ENCODE results near the gene RNF113B. TPM values are rescaled to one million over a fixed set of nuclear protein-coding genes. Genes with fewer than 3 reads are reported as not detected.
A peak's percentile ranks its signal among the peaks of the same experiment; 100 is the strongest.

The RNF113B gene
- total and polyA plus RNA-seq, 2 of the 13 experiments (the other 11 are each of a cell fraction or from before 2014, with no cell fraction given) = not detected

- TF ChIP-seq, protein P1, sequence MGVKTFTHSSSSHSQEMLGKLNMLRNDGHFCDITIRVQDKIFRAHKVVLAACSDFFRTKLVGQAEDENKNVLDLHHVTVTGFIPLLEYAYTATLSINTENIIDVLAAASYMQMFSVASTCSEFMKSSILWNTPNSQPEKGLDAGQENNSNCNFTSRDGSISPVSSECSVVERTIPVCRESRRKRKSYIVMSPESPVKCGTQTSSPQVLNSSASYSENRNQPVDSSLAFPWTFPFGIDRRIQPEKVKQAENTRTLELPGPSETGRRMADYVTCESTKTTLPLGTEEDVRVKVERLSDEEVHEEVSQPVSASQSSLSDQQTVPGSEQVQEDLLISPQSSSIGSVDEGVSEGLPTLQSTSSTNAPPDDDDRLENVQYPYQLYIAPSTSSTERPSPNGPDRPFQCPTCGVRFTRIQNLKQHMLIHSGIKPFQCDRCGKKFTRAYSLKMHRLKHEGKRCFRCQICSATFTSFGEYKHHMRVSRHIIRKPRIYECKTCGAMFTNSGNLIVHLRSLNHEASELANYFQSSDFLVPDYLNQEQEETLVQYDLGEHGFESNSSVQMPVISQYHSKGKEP (CRISPR knock-in tag; IDR thresholded peaks at IDR 0.05) = no peak
- TF ChIP-seq USF2 (IDR thresholded peaks at IDR 0.05; ENCODE audit: low read depth, low read length) = no peak
- TF ChIP-seq USF2 (CRISPR knock-in tag; IDR thresholded peaks at IDR 0.05; ENCODE audit: borderline replicate concordance) = no peak
- no peak for TF ChIP-seq ZNF34 (CRISPR knock-in tag; IDR thresholded peaks at IDR 0.05; ENCODE audit: borderline replicate concordance)
- no peak for TF ChIP-seq SP2 (CRISPR knock-in tag; IDR thresholded peaks at IDR 0.05)
- TF ChIP-seq, protein P2, sequence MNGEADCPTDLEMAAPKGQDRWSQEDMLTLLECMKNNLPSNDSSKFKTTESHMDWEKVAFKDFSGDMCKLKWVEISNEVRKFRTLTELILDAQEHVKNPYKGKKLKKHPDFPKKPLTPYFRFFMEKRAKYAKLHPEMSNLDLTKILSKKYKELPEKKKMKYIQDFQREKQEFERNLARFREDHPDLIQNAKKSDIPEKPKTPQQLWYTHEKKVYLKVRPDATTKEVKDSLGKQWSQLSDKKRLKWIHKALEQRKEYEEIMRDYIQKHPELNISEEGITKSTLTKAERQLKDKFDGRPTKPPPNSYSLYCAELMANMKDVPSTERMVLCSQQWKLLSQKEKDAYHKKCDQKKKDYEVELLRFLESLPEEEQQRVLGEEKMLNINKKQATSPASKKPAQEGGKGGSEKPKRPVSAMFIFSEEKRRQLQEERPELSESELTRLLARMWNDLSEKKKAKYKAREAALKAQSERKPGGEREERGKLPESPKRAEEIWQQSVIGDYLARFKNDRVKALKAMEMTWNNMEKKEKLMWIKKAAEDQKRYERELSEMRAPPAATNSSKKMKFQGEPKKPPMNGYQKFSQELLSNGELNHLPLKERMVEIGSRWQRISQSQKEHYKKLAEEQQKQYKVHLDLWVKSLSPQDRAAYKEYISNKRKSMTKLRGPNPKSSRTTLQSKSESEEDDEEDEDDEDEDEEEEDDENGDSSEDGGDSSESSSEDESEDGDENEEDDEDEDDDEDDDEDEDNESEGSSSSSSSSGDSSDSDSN (CRISPR knock-in tag; IDR thresholded peaks at IDR 0.05) = peak; percentile 52
- no peak for TF ChIP-seq TEAD2 (CRISPR knock-in tag; IDR thresholded peaks at IDR 0.05)
- no peak for TF ChIP-seq NFYB (CRISPR knock-in tag; IDR thresholded peaks at IDR 0.05)
- TF ChIP-seq TRIM22 (IDR thresholded peaks at IDR 0.05) = no peak
- TF ChIP-seq, protein P3, sequence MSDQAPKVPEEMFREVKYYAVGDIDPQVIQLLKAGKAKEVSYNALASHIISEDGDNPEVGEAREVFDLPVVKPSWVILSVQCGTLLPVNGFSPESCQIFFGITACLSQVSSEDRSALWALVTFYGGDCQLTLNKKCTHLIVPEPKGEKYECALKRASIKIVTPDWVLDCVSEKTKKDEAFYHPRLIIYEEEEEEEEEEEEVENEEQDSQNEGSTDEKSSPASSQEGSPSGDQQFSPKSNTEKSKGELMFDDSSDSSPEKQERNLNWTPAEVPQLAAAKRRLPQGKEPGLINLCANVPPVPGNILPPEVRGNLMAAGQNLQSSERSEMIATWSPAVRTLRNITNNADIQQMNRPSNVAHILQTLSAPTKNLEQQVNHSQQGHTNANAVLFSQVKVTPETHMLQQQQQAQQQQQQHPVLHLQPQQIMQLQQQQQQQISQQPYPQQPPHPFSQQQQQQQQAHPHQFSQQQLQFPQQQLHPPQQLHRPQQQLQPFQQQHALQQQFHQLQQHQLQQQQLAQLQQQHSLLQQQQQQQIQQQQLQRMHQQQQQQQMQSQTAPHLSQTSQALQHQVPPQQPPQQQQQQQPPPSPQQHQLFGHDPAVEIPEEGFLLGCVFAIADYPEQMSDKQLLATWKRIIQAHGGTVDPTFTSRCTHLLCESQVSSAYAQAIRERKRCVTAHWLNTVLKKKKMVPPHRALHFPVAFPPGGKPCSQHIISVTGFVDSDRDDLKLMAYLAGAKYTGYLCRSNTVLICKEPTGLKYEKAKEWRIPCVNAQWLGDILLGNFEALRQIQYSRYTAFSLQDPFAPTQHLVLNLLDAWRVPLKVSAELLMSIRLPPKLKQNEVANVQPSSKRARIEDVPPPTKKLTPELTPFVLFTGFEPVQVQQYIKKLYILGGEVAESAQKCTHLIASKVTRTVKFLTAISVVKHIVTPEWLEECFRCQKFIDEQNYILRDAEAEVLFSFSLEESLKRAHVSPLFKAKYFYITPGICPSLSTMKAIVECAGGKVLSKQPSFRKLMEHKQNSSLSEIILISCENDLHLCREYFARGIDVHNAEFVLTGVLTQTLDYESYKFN (CRISPR knock-in tag; conservative IDR thresholded peaks at IDR 0.05) = peak; percentile 79
- no peak for TF ChIP-seq ZNF841 (CRISPR knock-in tag; IDR thresholded peaks at IDR 0.05; ENCODE audit: borderline replicate concordance)
- TF ChIP-seq ETV6 (CRISPR knock-in tag; conservative IDR thresholded peaks at IDR 0.05) = no peak
- TF ChIP-seq ZNF17 (CRISPR knock-in tag; IDR thresholded peaks at IDR 0.05) = no peak
- no peak for TF ChIP-seq ARNT (IDR thresholded peaks at IDR 0.05)
- TF ChIP-seq, protein P4, sequence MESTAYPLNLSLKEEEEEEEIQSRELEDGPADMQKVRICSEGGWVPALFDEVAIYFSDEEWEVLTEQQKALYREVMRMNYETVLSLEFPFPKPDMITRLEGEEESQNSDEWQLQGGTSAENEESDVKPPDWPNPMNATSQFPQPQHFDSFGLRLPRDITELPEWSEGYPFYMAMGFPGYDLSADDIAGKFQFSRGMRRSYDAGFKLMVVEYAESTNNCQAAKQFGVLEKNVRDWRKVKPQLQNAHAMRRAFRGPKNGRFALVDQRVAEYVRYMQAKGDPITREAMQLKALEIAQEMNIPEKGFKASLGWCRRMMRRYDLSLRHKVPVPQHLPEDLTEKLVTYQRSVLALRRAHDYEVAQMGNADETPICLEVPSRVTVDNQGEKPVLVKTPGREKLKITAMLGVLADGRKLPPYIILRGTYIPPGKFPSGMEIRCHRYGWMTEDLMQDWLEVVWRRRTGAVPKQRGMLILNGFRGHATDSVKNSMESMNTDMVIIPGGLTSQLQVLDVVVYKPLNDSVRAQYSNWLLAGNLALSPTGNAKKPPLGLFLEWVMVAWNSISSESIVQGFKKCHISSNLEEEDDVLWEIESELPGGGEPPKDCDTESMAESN (CRISPR knock-in tag; conservative IDR thresholded peaks at IDR 0.05) = 0 out of 2 replicates have a peak, but pooled peaks have one; percentile 53
- no peak for TF ChIP-seq CHD2 (IDR thresholded peaks at IDR 0.05; ENCODE audit: low read depth, low read length)
Measured at GRCh38 chr13:98173431-98174152, 3.5 kb downstream of the RNF113B start (continued).
